K562 (cell line): Measurements from ENCODE around the gene ST6GALNAC6. TPM values are rescaled to one million over a fixed set of nuclear protein-coding genes. Genes with fewer than 3 reads are reported as not detected.

ENCODE experiments used
- CHD7 ChIP-seq: fragments of 200-600 bp; sonication (generic); IDR thresholded peaks from one replicate; pipeline ENCODE4 v1.6.1; 2012; ENCODE audit warnings: mild to moderate bottlenecking, low read depth, low read length, inconsistent platforms
- CREB5 ChIP-seq: fragments of 250-450 bp; sonication (Bioruptor Pico); IDR thresholded peaks from 2 replicates; pipeline ENCODE4 v1.5.0; 2020; ENCODE audit warnings: mild to moderate bottlenecking
- SUPT5H ChIP-seq: fragments of 450-650 bp; IDR thresholded peaks from 2 replicates; pipeline ENCODE4 v1.6.1; 2016
- ZNF431 ChIP-seq: sonication (generic); formaldehyde crosslinking; IDR thresholded peaks from 2 replicates; pipeline ENCODE4 v1.8.0; 2022; ENCODE audit warnings: mild to moderate bottlenecking, missing genetic modification reagents
- ZNF609 ChIP-seq: sonication (generic); formaldehyde crosslinking; IDR thresholded peaks from 2 replicates; pipeline ENCODE4 v1.8.1; 2023; ENCODE audit warnings: missing genetic modification reagents, mild to moderate bottlenecking, borderline replicate concordance
- ZNF740 ChIP-seq, 3 experiments: fragments of 200-800 bp in 1 of 3; sonication (Bioruptor generic) in 1 of 3; sonication (generic) in 1 of 3; formaldehyde crosslinking in 1 of 3; IDR thresholded peaks; 2 replicates each; pipeline versions ENCODE4 v1.6.1 to v1.8.0; 2016 to 2022; ENCODE audit warnings: mild to moderate bottlenecking in 2 of 3, missing compliant biosample characterization in 2 of 3, missing genetic modification characterization in 2 of 3, missing genetic modification reagents in 1 of 3
- polyA plus RNA-seq, 8 experiments: library from polyadenylated mRNA; depleted of rRNA in 4 of 8; stranded (reverse) in 5 of 8; unstranded in 3 of 8; fragments of >200 nt; fragmentation: Nextera tagmentation in 2 of 8; fragmentation: Illumina TruSeq in 1 of 8; extraction: Ambion mirVana in 2 of 8; extraction: Trizol in 1 of 8; gene quantifications; 2 replicates each; pipeline versions ENCODE4 v1.2.1 to v1.2.3, GENCODE V29; 2011 to 2014; ENCODE audit warnings: inconsistent platforms in 1 of 8, missing spikeins in 1 of 8
- total RNA-seq, 7 experiments: library from RNA; depleted of rRNA in 6 of 7; stranded (reverse); fragments of >200 nt in 6 of 7; fragmentation: Illumina TruSeq in 2 of 7; extraction: Trizol in 2 of 7; gene quantifications; 2 replicates each; pipeline versions ENCODE4 v1.2.1 to v1.2.3, GENCODE V29; 2011 to 2021; ENCODE audit warnings: low replicate concordance in 1 of 7

ST6GALNAC6 gene
- total and polyA plus RNA-seq, 9 of the 15 experiments (the other 6 are each of a cell fraction or from before 2014, with no cell fraction given): 0.13 to 23.0 (median 14.5) TPM

- TF ChIP-seq CREB5 (CRISPR knock-in tag): no peak
- no peak for TF ChIP-seq ZNF609
- TF ChIP-seq ZNF740 (CRISPR knock-in tag; IDR thresholded peaks at IDR 0.05): no peak
- no peak for TF ChIP-seq ZNF740 (tag; IDR thresholded peaks at IDR 0.05)
- TF ChIP-seq SUPT5H: no peak
- TF ChIP-seq ZNF431: no peak
- no peak for TF ChIP-seq CHD7
Observed at GRCh38 chr9:127918183-127919107, 19.0 kb upstream of the ST6GALNAC6 start (continued).
